GM12878 (cell line): ENCODE results near the gene PDE9A. TPM values are rescaled to one million over a fixed set of nuclear protein-coding genes. Genes with fewer than 3 reads are reported as not detected.

Source experiments
- ATAC-seq: fragments of 200-7000 bp; cut with Tn5 transposase; 3 replicates; pipeline ENCODE4 v1.9.1; 2020; ENCODE audit warnings: mild to moderate bottlenecking, moderate library complexity
- BruUV-seq: library from RNA; stranded (reverse); fragments of 400-500 nt; replicated peaks from 2 replicates; lab custom pipeline; 2021; lab: Mats Ljungman, UMichigan
- CTCF ChIA-PET: fragments of 300-600 bp; sonication (Branson Sonifier 250); formaldehyde crosslinking; extraction: SDS; loops from one replicate; lab custom pipeline; 2021; ENCODE audit warnings: inconsistent platforms; lab: Yijun Ruan, JAX
- POLR2A ChIA-PET: fragments of 350-600 bp; formaldehyde crosslinking; extraction: SDS; loops from one replicate; lab custom pipeline; 2021; ENCODE audit warnings: inconsistent platforms; lab: Charles Lee
- RAD21 ChIA-PET: fragments of 300-600 bp; sonication (Branson Sonifier 250); formaldehyde crosslinking; loops from one replicate; lab custom pipeline; 2023; ENCODE audit warnings: antibody characterized with exemption; ENCODE audit not compliant: unreplicated experiment; lab: Charles Lee
- SMC1A ChIA-PET: fragments of 300-600 bp; sonication (Branson Sonifier 250); formaldehyde crosslinking; loops from one replicate; lab custom pipeline; 2023; ENCODE audit not compliant: unreplicated experiment, uncharacterized antibody; lab: Charles Lee
- DNase-seq: peaks from one replicate; pipeline ENCODE4 v3.0.0-alpha.2; 2011; ENCODE audit warnings: low read depth, low spot score
- FAIRE-seq: peaks from 3 replicates; lab custom pipeline; 2011; peaks lifted over from hg19 to GRCh38; lab: Jason Lieb, UNC
- H2AFZ ChIP-seq: 2 replicates; pipeline ENCODE4 v1.6.0; 2011; ENCODE audit warnings: low read depth, low read length, control low read depth; ENCODE audit not compliant: control insufficient read depth
- H3K27ac ChIP-seq: 2 replicates; pipeline ENCODE4 v1.5.1; 2011; ENCODE audit warnings: control low read depth; ENCODE audit not compliant: control insufficient read depth, insufficient read depth
- H3K27me3 ChIP-seq, 2 experiments: replicated peaks in 1 of 2; 2 replicates each; pipeline versions ENCODE4 v1.6.0 to v1.6.1; 2011; ENCODE audit warnings: low read length in 1 of 2; ENCODE audit not compliant: control insufficient read depth in 2 of 2, insufficient read depth in 2 of 2
- H3K36me3 ChIP-seq, 2 experiments: 2 replicates each; pipeline ENCODE4 v1.5.1; 2011; ENCODE audit warnings: low read length in 1 of 2; ENCODE audit not compliant: control insufficient read depth in 2 of 2, insufficient read depth in 2 of 2
- H3K4me1 ChIP-seq: 2 replicates; pipeline ENCODE4 v1.6.1; 2011; ENCODE audit warnings: mild to moderate bottlenecking, low read length, moderate library complexity, mixed read lengths; ENCODE audit not compliant: control insufficient read depth, insufficient read depth
- H3K4me2 ChIP-seq: 2 replicates; pipeline ENCODE4 v1.6.0; 2011; ENCODE audit warnings: control low read depth; ENCODE audit not compliant: control insufficient read depth, insufficient read depth
- H3K4me3 ChIP-seq: fragments of 200-600 bp; sonication (generic); 2 replicates; pipeline ENCODE4 v1.5.1; 2016
- H3K79me2 ChIP-seq: 2 replicates; pipeline ENCODE4 v1.6.0; 2011; ENCODE audit warnings: low read length; ENCODE audit not compliant: control insufficient read depth, insufficient read depth
- H3K9ac ChIP-seq: 2 replicates; pipeline ENCODE4 v1.8.0; 2011; ENCODE audit warnings: low read length, control low read depth, mixed read lengths; ENCODE audit not compliant: control insufficient read depth, insufficient read depth
- H3K9me3 ChIP-seq: replicated peaks from 3 replicates; pipeline ENCODE4 v1.5.1; 2011; ENCODE audit warnings: mild to moderate bottlenecking, low read length; ENCODE audit not compliant: control insufficient read depth, insufficient read depth
- H4K20me1 ChIP-seq: 2 replicates; pipeline ENCODE4 v1.6.0; 2011; ENCODE audit not compliant: control insufficient read depth, insufficient read depth
- ELK1 ChIP-seq: IDR thresholded peaks from 2 replicates; pipeline ENCODE4 v1.6.1; 2012; ENCODE audit warnings: low read depth, low read length, improper control_type of control experiment
- GABPA ChIP-seq: IDR thresholded peaks from 2 replicates; pipeline ENCODE4 v1.6.1; 2014; ENCODE audit warnings: antibody characterized with exemption, low read depth, mild to moderate bottlenecking, inconsistent platforms
- KLF5 ChIP-seq: fragments of 450-650 bp; IDR thresholded peaks from 2 replicates; pipeline ENCODE4 v1.6.1; 2014; ENCODE audit warnings: mild to moderate bottlenecking; ENCODE audit not compliant: partially characterized antibody
- RCOR1 ChIP-seq: conservative IDR thresholded peaks from 2 replicates; pipeline ENCODE4 v1.6.1; 2012; ENCODE audit warnings: low read depth, low read length, improper control_type of control experiment
- SKIL ChIP-seq: fragments of 450-650 bp; IDR thresholded peaks from 2 replicates; pipeline ENCODE4 v1.6.1; 2017; ENCODE audit warnings: mild to moderate bottlenecking, low read depth, inconsistent platforms; ENCODE audit not compliant: poor library complexity, severe bottlenecking
- STAT1 ChIP-seq: fragments of 450-650 bp; conservative IDR thresholded peaks from 2 replicates; pipeline ENCODE4 v1.6.1; 2014; ENCODE audit warnings: antibody characterized with exemption, mild to moderate bottlenecking
- TAF1 ChIP-seq: IDR thresholded peaks from 2 replicates; pipeline ENCODE4 v1.6.1; 2011; ENCODE audit warnings: mild to moderate bottlenecking, low read depth, low read length, borderline replicate concordance
- ZNF592 ChIP-seq: fragments of 450-650 bp; IDR thresholded peaks from 2 replicates; pipeline ENCODE4 v1.6.1; 2017; ENCODE audit warnings: mild to moderate bottlenecking, moderate library complexity
- WGBS: methylation state at CpG from one replicate; pipeline ENCODE4 v1.1.6; 2016; ENCODE audit warnings: low lambda C conversion rate; ENCODE audit not compliant: insufficient replicate concordance, insufficient coverage; ENCODE audit errors: missing lambda C conversion rate; 5-methylcytosine and 5-hydroxymethylcytosine counted together
- in situ Hi-C: fragments of 300-500 bp; cut with MboI; formaldehyde crosslinking; loops from 9 replicates; pipeline ENCODE4 v1.14.3; 2018; ENCODE audit warnings: mixed read lengths
- intact Hi-C: fragments of 100-400 bp; cut with micrococcal nuclease; formaldehyde crosslinking; loops from one replicate; pipeline ENCODE4 v1.14.2; 2022; ENCODE audit not compliant: unreplicated experiment
- polyA plus RNA-seq, 11 experiments: library from polyadenylated mRNA; depleted of rRNA in 4 of 11; unstranded in 6 of 11; stranded (reverse) in 5 of 11; fragments of >200 nt; fragmentation: Nextera tagmentation in 4 of 11; fragmentation: Illumina TruSeq in 1 of 11; extraction: Ambion mirVana in 4 of 11; extraction: Trizol in 1 of 11; gene quantifications; 1 replicate in 1 of 11; 2 replicates in 10 of 11; pipeline versions ENCODE4 v1.2.1 to v1.2.3, GENCODE V29; 2011 to 2016; ENCODE audit warnings: inconsistent platforms in 2 of 11, missing spikeins in 2 of 11, low read depth in 1 of 11
- total RNA-seq, 4 experiments: library from RNA; depleted of rRNA in 3 of 4; stranded (reverse); fragments of >200 nt in 3 of 4; fragmentation: Illumina TruSeq in 1 of 4; extraction: Trizol in 1 of 4; gene quantifications; 2 replicates each; pipeline versions ENCODE4 v1.2.1 to v1.2.3, GENCODE V29; 2013 to 2021
- TF ChIP-seq, protein P1 (sequence below): IDR thresholded peaks from 2 replicates; pipeline ENCODE4 v1.6.1; 2012; ENCODE audit warnings: mild to moderate bottlenecking, low read depth, low read length
- TF ChIP-seq, protein P2 (sequence below): fragments of 450-650 bp; IDR thresholded peaks from 2 replicates; pipeline ENCODE4 v1.6.1; 2018; ENCODE audit warnings: mild to moderate bottlenecking, low read depth, moderate library complexity; ENCODE audit not compliant: partially characterized antibody

The PDE9A gene
- total and polyA plus RNA-seq, 10 of the 15 experiments (the other 5 are each of a cell fraction or from before 2014, with no cell fraction given) = 0.08 to 0.45 (median 0.20) TPM; not detected in 1

- Histone ChIP-seq H3K79me2 (no peaks in the 10 kb centered on the region), H3K4me2 (no peak overlapping the region), H3K27ac (no peak overlapping the region), H3K9me3 (no peaks in the 10 kb centered on the region), H3K4me1 (no peaks in the 10 kb centered on the region), H3K4me3 (no peak overlapping the region), H3K36me3 (no peaks in the 10 kb centered on the region), H4K20me1 (no peaks in the 10 kb centered on the region), H2AFZ (no peak overlapping the region), H3K9ac (no peak overlapping the region), H3K27me3 (peaks cover 0 to 1% of the 10 kb centered on the region in 2 experiments; a peak in 3 of 4 replicates)
- ChIA-PET CTCF (no interaction called here), SMC1A (no interaction called here), POLR2A (no interaction called here), RAD21 (no interaction called here)
- in situ Hi-C loops = no loop called here
- no peak for DNase-seq
- BruUV-seq = no TSS peak
- intact Hi-C loops = no loop called here
- ATAC-seq = no peak
- no peak for FAIRE-seq
- 41% methylated on average over 7 of the region's 7 CpGs for WGBS
- TF ChIP-seq TAF1 (no peak), ZNF592 (no peak), ELK1 (no peak), RCOR1 (no peak), SKIL (no peak), KLF5 (no peak), GABPA (no peak), STAT1 (no peak)
- TF ChIP-seq, protein P1, sequence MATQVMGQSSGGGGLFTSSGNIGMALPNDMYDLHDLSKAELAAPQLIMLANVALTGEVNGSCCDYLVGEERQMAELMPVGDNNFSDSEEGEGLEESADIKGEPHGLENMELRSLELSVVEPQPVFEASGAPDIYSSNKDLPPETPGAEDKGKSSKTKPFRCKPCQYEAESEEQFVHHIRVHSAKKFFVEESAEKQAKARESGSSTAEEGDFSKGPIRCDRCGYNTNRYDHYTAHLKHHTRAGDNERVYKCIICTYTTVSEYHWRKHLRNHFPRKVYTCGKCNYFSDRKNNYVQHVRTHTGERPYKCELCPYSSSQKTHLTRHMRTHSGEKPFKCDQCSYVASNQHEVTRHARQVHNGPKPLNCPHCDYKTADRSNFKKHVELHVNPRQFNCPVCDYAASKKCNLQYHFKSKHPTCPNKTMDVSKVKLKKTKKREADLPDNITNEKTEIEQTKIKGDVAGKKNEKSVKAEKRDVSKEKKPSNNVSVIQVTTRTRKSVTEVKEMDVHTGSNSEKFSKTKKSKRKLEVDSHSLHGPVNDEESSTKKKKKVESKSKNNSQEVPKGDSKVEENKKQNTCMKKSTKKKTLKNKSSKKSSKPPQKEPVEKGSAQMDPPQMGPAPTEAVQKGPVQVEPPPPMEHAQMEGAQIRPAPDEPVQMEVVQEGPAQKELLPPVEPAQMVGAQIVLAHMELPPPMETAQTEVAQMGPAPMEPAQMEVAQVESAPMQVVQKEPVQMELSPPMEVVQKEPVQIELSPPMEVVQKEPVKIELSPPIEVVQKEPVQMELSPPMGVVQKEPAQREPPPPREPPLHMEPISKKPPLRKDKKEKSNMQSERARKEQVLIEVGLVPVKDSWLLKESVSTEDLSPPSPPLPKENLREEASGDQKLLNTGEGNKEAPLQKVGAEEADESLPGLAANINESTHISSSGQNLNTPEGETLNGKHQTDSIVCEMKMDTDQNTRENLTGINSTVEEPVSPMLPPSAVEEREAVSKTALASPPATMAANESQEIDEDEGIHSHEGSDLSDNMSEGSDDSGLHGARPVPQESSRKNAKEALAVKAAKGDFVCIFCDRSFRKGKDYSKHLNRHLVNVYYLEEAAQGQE = no peak
- TF ChIP-seq, protein P2, sequence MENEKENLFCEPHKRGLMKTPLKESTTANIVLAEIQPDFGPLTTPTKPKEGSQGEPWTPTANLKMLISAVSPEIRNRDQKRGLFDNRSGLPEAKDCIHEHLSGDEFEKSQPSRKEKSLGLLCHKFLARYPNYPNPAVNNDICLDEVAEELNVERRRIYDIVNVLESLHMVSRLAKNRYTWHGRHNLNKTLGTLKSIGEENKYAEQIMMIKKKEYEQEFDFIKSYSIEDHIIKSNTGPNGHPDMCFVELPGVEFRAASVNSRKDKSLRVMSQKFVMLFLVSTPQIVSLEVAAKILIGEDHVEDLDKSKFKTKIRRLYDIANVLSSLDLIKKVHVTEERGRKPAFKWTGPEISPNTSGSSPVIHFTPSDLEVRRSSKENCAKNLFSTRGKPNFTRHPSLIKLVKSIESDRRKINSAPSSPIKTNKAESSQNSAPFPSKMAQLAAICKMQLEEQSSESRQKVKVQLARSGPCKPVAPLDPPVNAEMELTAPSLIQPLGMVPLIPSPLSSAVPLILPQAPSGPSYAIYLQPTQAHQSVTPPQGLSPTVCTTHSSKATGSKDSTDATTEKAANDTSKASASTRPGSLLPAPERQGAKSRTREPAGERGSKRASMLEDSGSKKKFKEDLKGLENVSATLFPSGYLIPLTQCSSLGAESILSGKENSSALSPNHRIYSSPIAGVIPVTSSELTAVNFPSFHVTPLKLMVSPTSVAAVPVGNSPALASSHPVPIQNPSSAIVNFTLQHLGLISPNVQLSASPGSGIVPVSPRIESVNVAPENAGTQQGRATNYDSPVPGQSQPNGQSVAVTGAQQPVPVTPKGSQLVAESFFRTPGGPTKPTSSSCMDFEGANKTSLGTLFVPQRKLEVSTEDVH = no peak
Measured at GRCh38 chr21:42708107-42708506, 54.7 kb downstream of the PDE9A start.
